H1 (cell line): ENCODE results near the gene KRTAP15-1.

Experiments
- ATF2 ChIP-seq: IDR thresholded peaks from 2 replicates; pipeline ENCODE4 v1.6.1; 2012; ENCODE audit warnings: low read length, inconsistent platforms
- CTCF ChIP-seq, 3 experiments: IDR thresholded peaks; 1 replicate in 2 of 3; 2 replicates in 1 of 3; pipeline versions ENCODE4 v1.5.1 to v1.6.1; 2011; ENCODE audit warnings: low read length in 3 of 3, mild to moderate bottlenecking in 3 of 3, inconsistent platforms in 2 of 3, low read depth in 1 of 3, moderate library complexity in 1 of 3; ENCODE audit not compliant: insufficient read depth in 1 of 3; ENCODE audit errors: control extremely low read depth in 1 of 3
- POLR2A ChIP-seq, 2 experiments: IDR thresholded peaks; 1 replicate in 1 of 2; 2 replicates in 1 of 2; pipeline ENCODE4 v1.6.1; 2011; ENCODE audit warnings: low read depth in 2 of 2, low read length in 2 of 2, mild to moderate bottlenecking in 2 of 2; ENCODE audit errors: control extremely low read depth in 1 of 2
- TAF7 ChIP-seq: optimal IDR thresholded peaks from 2 replicates; pipeline ENCODE3; 2011; ENCODE audit warnings: low read depth, mild to moderate bottlenecking, inconsistent platforms, low read length, moderate library complexity, borderline replicate concordance
- USF2 ChIP-seq: IDR thresholded peaks from 2 replicates; pipeline ENCODE4 v1.6.1; 2011; ENCODE audit warnings: low read length, improper control_type of control experiment

GRCh38 chr21:30434033-30434631 lies 5.9 kb upstream of the KRTAP15-1 start:
- TF ChIP-seq TAF7 (no peak), ATF2 (no peak), CTCF (IDR thresholded peaks at IDR 0.05; ENCODE audit: control extremely low read depth in 1 of 3, insufficient read depth in 1 of 3, low read depth in 1 of 3, low read length in 3 of 3) (peak; percentile 68 to 77 (median 70)), USF2 (no peak), POLR2A (IDR thresholded peaks at IDR 0.05; ENCODE audit: control extremely low read depth in 1 of 2, low read depth in 2 of 2, low read length in 2 of 2) (no peak)
